ENCODE data around the gene KRT31. TPM values are rescaled to one million over a fixed set of nuclear protein-coding genes. Genes with fewer than 3 reads are reported as not detected.

The KRT31 gene
- total RNA-seq (not detected), polyA plus RNA-seq (under 1 TPM in 1 of 2 donors, not detected in 1; 0.01 TPM)
- long read RNA-seq, donor 1, result 0 reads
- long read RNA-seq, donor 2, result 0 reads
- long read RNA-seq, donor 3, result 0 reads

DNA sequence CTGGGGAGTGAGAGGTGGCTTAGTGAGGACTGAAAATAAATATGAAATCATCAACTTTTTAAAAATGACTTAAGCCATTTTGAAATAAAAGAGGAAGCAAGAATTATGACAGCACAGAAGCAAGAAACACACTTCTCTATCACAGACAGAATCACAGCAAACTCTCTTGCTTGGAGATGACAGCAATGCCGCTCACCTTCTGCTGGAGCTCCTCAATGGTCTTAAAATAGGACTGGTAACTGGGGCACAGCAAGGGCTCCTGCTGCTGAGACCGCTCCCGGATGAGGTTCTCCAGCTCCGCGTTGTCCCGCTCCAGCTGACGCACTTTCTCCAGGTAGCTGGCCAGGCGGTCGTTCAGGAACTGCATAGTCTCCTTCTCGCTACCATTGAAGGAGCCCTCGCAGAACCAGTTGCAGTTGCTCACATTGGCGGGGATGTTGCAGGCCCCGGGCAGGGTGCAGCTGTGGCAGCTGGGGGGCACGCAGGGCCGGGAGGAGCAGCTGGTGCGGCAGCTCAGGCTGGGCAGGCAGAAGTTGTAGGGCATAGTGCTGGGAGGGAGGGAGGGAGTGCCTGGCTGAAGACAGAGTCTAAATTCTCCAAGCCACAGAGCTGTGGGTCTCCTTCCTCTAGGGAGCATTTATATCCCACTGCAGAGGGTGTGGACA is at the start of gene KRT31:
KRT31 (minus strand) TSS at position 613 of the 665 bp plus-strand sequence; CDS start at position 544, 69 bp downstream.
- no peak for DNase-seq
- no peaks in the 10 kb centered on the region for H3K36me3 ChIP-seq
- no peak for TF ChIP-seq CTCF (IDR thresholded peaks at IDR 0.05)
- H3K27me3 ChIP-seq, result peaks cover 0 to 10% (median 0%) of the 10 kb centered on the region in 7 donors
- 89 to 94% methylated on average over 16 of the region's 16 CpGs for WGBS, 2 donors
- peaks cover 0 to 16% (median 12%) of the 10 kb centered on the region in 9 donors for H3K4me1 ChIP-seq
- H3K4me3 ChIP-seq, result no peak within 1 kb of the TSS
- intact Hi-C loops (cut with DNase I), result loop anchor here in 1 of 10 donors (10.0 kb wide), 1 partner anchor 58 kb away; no protein-coding TSS in a partner anchor
- no peak within 1 kb of the TSS for H3K27ac ChIP-seq
- H3K9me3 ChIP-seq, result no peaks in the 10 kb centered on the region
- no peak for ATAC-seq

GRCh38 chr17:41446806-41447205 is 49.4 kb upstream of the KRT31 start:
- Histone ChIP-seq H3K4me1 (no peaks in the 10 kb centered on the region), H3K27ac (no peak overlapping the region), H3K36me3 (no peaks in the 10 kb centered on the region), H3K9me3 (peaks cover 0 to 15% (median 0%) of the 10 kb centered on the region in 11 donors), H3K4me3 (no peak overlapping the region), H3K27me3 (peaks cover 0 to 61% (median 32%) of the 10 kb centered on the region in 7 donors)
- WGBS, 2 donors, result 46 to 62% methylated on average over 2 of the region's 2 CpGs
- intact Hi-C loops (cut with DNase I), result no loop called here
- DNase-seq (no peak), ATAC-seq (no peak)
- no peak for TF ChIP-seq CTCF (IDR thresholded peaks at IDR 0.05)

GRCh38 chr17:41444640-41445039 is 47.2 kb upstream of the KRT31 start:
- Histone ChIP-seq H3K9me3 (peaks cover 0 to 9% (median 0%) of the 10 kb centered on the region in 11 donors), H3K27ac (no peak overlapping the region), H3K4me1 (no peaks in the 10 kb centered on the region), H3K4me3 (no peak overlapping the region), H3K36me3 (no peaks in the 10 kb centered on the region), H3K27me3 (peaks cover 0 to 73% (median 41%) of the 10 kb centered on the region in 7 donors)
- intact Hi-C loops (cut with DNase I), result no loop called here
- DNase-seq, result no peak
- TF ChIP-seq CTCF (IDR thresholded peaks at IDR 0.05), result no peak
- WGBS, 2 donors, result 61 to 75% methylated on average over 3 of the region's 3 CpGs
- ATAC-seq, result no peak

DNA sequence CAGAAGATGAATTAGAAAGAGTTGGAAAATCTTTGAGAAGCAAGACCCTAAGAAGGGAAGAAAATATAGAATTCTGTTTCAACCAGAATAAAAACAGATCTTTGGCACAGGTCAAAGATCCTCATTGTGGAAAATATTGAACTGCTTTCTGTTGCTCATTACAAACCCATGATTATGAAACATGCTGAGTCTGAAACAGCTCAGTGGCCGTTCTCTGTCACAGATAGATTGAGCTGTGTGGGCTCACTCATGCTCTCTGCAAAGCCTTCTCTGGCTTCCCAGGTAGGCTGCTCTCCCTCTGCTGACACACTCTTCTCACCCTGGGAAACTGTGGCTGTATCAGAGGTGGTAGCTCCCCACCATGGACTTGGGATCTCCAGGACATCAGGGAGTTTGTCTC is 46.8 kb upstream of the KRT31 start:
- Histone ChIP-seq H3K4me1 (no peaks in the 10 kb centered on the region), H3K27ac (no peak overlapping the region), H3K27me3 (peaks cover 0 to 73% (median 43%) of the 10 kb centered on the region in 7 donors), H3K4me3 (no peak overlapping the region), H3K36me3 (no peaks in the 10 kb centered on the region), H3K9me3 (peaks cover 0 to 9% (median 0%) of the 10 kb centered on the region in 11 donors)
- intact Hi-C loops (cut with DNase I), result no loop called here
- no peak for ATAC-seq
- no peak for TF ChIP-seq CTCF (IDR thresholded peaks at IDR 0.05)
- DNase-seq, result no peak
- 73 to 76% methylated on average over 1 of the region's 1 CpG for WGBS, 2 donors

Data from heart right ventricle (tissue), 16 donors.